MM.1S (cell line): ENCODE measurements around the gene UBL4B.

Experiments used
- DNase-seq: peaks from one replicate; pipeline ENCODE4 v3.0.0-alpha.2; 2015
- H2AFZ ChIP-seq: fragments of 300-600 bp; sonication (generic); 2 replicates; pipeline ENCODE4 v1.6.0; 2016; ENCODE audit warnings: antibody characterized with exemption, low read length
- H3F3A ChIP-seq: fragments of 300-600 bp; sonication (generic); 2 replicates; pipeline ENCODE4 v1.6.1; 2016; ENCODE audit warnings: mild to moderate bottlenecking, antibody characterized with exemption, low read length, moderate library complexity, mixed read lengths; ENCODE audit not compliant: insufficient read depth
- H3K27ac ChIP-seq: fragments of 300-600 bp; sonication (generic); 2 replicates; pipeline ENCODE4 v1.5.1; 2016; ENCODE audit warnings: mild to moderate bottlenecking, low read length
- H3K27me3 ChIP-seq: fragments of 300-600 bp; sonication (generic); replicated peaks from 2 replicates; pipeline ENCODE4 v1.6.0; 2016; ENCODE audit warnings: low read length; ENCODE audit not compliant: insufficient read depth
- H3K36me3 ChIP-seq: fragments of 300-600 bp; sonication (generic); replicated peaks from 2 replicates; pipeline ENCODE4 v1.6.1; 2016; ENCODE audit warnings: mild to moderate bottlenecking, low read length, mixed read lengths; ENCODE audit not compliant: insufficient read depth
- H3K4me1 ChIP-seq: fragments of 300-600 bp; sonication (generic); 2 replicates; pipeline ENCODE4 v1.6.1; 2016; ENCODE audit warnings: low read length, mixed read lengths
- H3K4me2 ChIP-seq: fragments of 300-600 bp; sonication (generic); 2 replicates; pipeline ENCODE4 v1.6.0; 2016; ENCODE audit warnings: low read depth, low read length
- H3K4me3 ChIP-seq: fragments of 300-600 bp; sonication (generic); 2 replicates; pipeline ENCODE4 v1.5.1; 2016; ENCODE audit warnings: low read length, mixed read lengths
- H3K79me2 ChIP-seq: fragments of 300-600 bp; sonication (generic); 2 replicates; pipeline ENCODE4 v1.6.1; 2016; ENCODE audit warnings: mixed run types, low read length, mixed read lengths
- H3K9ac ChIP-seq: fragments of 300-600 bp; sonication (generic); 2 replicates; pipeline ENCODE4 v1.6.1; 2016; ENCODE audit warnings: low read length, mixed read lengths
- H3K9me2 ChIP-seq: fragments of 300-600 bp; sonication (generic); replicated peaks from 2 replicates; pipeline ENCODE4 v1.6.1; 2016; ENCODE audit warnings: mild to moderate bottlenecking, low read length, mixed read lengths; ENCODE audit not compliant: insufficient read depth
- H3K9me3 ChIP-seq: fragments of 300-600 bp; sonication (generic); replicated peaks from 2 replicates; pipeline ENCODE4 v1.6.1; 2016; ENCODE audit warnings: mild to moderate bottlenecking, low read length, mixed read lengths; ENCODE audit not compliant: insufficient read depth
- H4K20me1 ChIP-seq: fragments of 300-600 bp; sonication (generic); 2 replicates; pipeline ENCODE4 v1.6.1; 2016; ENCODE audit warnings: mild to moderate bottlenecking, low read length, moderate library complexity, mixed read lengths; ENCODE audit not compliant: insufficient read depth
- CTCF ChIP-seq: fragments of 300-600 bp; sonication (generic); IDR thresholded peaks from 2 replicates; pipeline ENCODE4 v1.5.1; 2016; ENCODE audit warnings: antibody characterized with exemption, low read length, mixed read lengths
- EZH2 ChIP-seq: fragments of 300-600 bp; sonication (generic); optimal IDR thresholded peaks from 2 replicates; pipeline ENCODE3; 2017; ENCODE audit warnings: low read depth, mild to moderate bottlenecking, antibody characterized with exemption, low read length, mixed read lengths
- EZH2phosphoT487 ChIP-seq: fragments of 300-600 bp; sonication (generic); IDR thresholded peaks from 2 replicates; pipeline ENCODE4 v1.6.1; 2018; ENCODE audit warnings: antibody characterized with exemption, low read length

Gene UBL4B

GRCh38 chr1:110070282-110070669, 42.0 kb upstream of the UBL4B start:
- no peaks in the 10 kb centered on the region for H3F3A ChIP-seq
- no peaks in the 10 kb centered on the region for H3K4me1 ChIP-seq
- no peak overlapping the region for H3K4me3 ChIP-seq
- H3K4me2 ChIP-seq, result no peak overlapping the region
- TF ChIP-seq EZH2phosphoT487 (no peak), EZH2 (no peak), CTCF (no peak)
- H2AFZ ChIP-seq, result no peak overlapping the region
- H3K9me3 ChIP-seq, result no peaks in the 10 kb centered on the region
- H3K27ac ChIP-seq, result no peak overlapping the region
- H3K36me3 ChIP-seq, result no peaks in the 10 kb centered on the region
- no peaks in the 10 kb centered on the region for H3K9me2 ChIP-seq
- no peaks in the 10 kb centered on the region for H3K79me2 ChIP-seq
- no peak for DNase-seq
- no peaks in the 10 kb centered on the region for H4K20me1 ChIP-seq
- no peak overlapping the region for H3K9ac ChIP-seq
- H3K27me3 ChIP-seq, result no peaks in the 10 kb centered on the region

GRCh38 chr1:110070671-110071242, 41.5 kb upstream of the UBL4B start, which contains the start of gene ALX3:
Gene ALX3 (minus strand): TSS chr1:110070672. CDS start chr1:110070612, 60 bp downstream.
- H3K4me2 ChIP-seq, result no peak within 1 kb of the TSS
- no peaks in the 10 kb centered on the region for H3K9me2 ChIP-seq
- H3K79me2 ChIP-seq, result no peaks in the 10 kb centered on the region
- no peaks in the 10 kb centered on the region for H3K36me3 ChIP-seq
- no peaks in the 10 kb centered on the region for H3F3A ChIP-seq
- no peak for DNase-seq
- TF ChIP-seq EZH2 (no peak), CTCF (no peak), EZH2phosphoT487 (no peak)
- H3K9me3 ChIP-seq, result no peaks in the 10 kb centered on the region
- H3K4me1 ChIP-seq, result no peaks in the 10 kb centered on the region
- H3K9ac ChIP-seq, result no peak within 1 kb of the TSS
- H3K27ac ChIP-seq, result no peak within 1 kb of the TSS
- no peaks in the 10 kb centered on the region for H4K20me1 ChIP-seq
- H2AFZ ChIP-seq, result no peak within 1 kb of the TSS
- H3K4me3 ChIP-seq, result no peak within 1 kb of the TSS
- H3K27me3 ChIP-seq, result no peaks in the 10 kb centered on the region

DNA sequence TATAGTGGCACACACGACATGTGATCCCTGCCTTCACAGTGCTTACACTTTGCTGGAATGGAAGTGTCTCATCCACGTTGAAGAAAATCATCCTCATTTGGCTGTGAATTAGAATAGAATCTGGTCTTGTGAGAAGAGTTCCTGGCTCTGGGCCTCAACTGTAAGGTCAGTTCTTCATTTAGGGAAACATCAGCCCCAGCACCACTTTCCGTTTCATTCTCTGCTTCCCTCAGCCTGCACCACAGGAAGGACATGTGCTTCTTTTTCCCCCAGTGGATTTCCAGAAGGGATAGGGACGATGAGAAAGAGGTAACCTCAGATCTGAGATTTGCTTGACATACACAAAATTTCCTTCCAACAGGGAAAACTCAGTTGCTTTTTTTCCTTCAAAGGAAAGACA, 38.1 kb upstream of the UBL4B start:
- no peaks in the 10 kb centered on the region for H3K4me1 ChIP-seq
- H3K9me2 ChIP-seq, result no peaks in the 10 kb centered on the region
- no peaks in the 10 kb centered on the region for H3K36me3 ChIP-seq
- H2AFZ ChIP-seq, result no peak overlapping the region
- H3K4me2 ChIP-seq, result no peak overlapping the region
- TF ChIP-seq EZH2, result no peak
- no peak for TF ChIP-seq CTCF
- no peak for TF ChIP-seq EZH2phosphoT487
- H3K79me2 ChIP-seq, result no peaks in the 10 kb centered on the region
- H3K9me3 ChIP-seq, result no peaks in the 10 kb centered on the region
- no peak for DNase-seq
- no peak overlapping the region for H3K9ac ChIP-seq
- no peaks in the 10 kb centered on the region for H3K27me3 ChIP-seq
- no peaks in the 10 kb centered on the region for H4K20me1 ChIP-seq
- no peak overlapping the region for H3K4me3 ChIP-seq
- H3F3A ChIP-seq, result no peaks in the 10 kb centered on the region
- H3K27ac ChIP-seq, result no peak overlapping the region
